Measurements from ENCODE around the gene DGKB. TPM values are rescaled to one million over a fixed set of nuclear protein-coding genes. Genes with fewer than 3 reads are reported as not detected.

DGKB gene
- polyA plus RNA-seq, 1 donor from 2014 or later: not detected

GRCh38 chr7:14891289-14891688 is 11.3 kb downstream of the DGKB start:
- Mint-ChIP-seq H3K4me3 (no peak overlapping the region), H3K27me3 (no peaks in the 10 kb centered on the region), H3K36me3 (no peaks in the 10 kb centered on the region), H3K9me3 (peaks cover 1 to 4% (median 2%) of the 10 kb centered on the region in 3 donors), H3K27ac (peak overlapping the region in 1 of 3 donors; percentile 20), H3K4me1 (no peaks in the 10 kb centered on the region)

GRCh38 chr7:14888962-14889361 is 13.6 kb downstream of the DGKB start:
- Mint-ChIP-seq H3K4me1 (no peaks in the 10 kb centered on the region), H3K4me3 (no peak overlapping the region), H3K36me3 (no peaks in the 10 kb centered on the region), H3K27me3 (no peaks in the 10 kb centered on the region), H3K27ac (no peak overlapping the region), H3K9me3 (peaks cover 0 to 4% (median 1%) of the 10 kb centered on the region in 3 donors)

- Mint-ChIP-seq H3K27ac (no peak overlapping the region), H3K4me1 (no peaks in the 10 kb centered on the region), H3K9me3 (no peaks in the 10 kb centered on the region), H3K27me3 (no peaks in the 10 kb centered on the region), H3K4me3 (no peak overlapping the region), H3K36me3 (no peaks in the 10 kb centered on the region)
Measured at GRCh38 chr7:14886533-14886932, 16.0 kb downstream of the DGKB start.

GRCh38 chr7:14875941-14876587 is 26.5 kb downstream of the DGKB start:
- Mint-ChIP-seq H3K27ac (no peak overlapping the region), H3K4me1 (no peaks in the 10 kb centered on the region), H3K36me3 (no peaks in the 10 kb centered on the region), H3K4me3 (no peak overlapping the region), H3K27me3 (no peaks in the 10 kb centered on the region), H3K9me3 (no peaks in the 10 kb centered on the region)

GRCh38 chr7:14871880-14872279 is 30.7 kb downstream of the DGKB start:
- Mint-ChIP-seq H3K9me3 (peaks cover 0 to 4% (median 0%) of the 10 kb centered on the region in 3 donors), H3K4me3 (no peak overlapping the region), H3K27me3 (no peaks in the 10 kb centered on the region), H3K4me1 (no peaks in the 10 kb centered on the region), H3K27ac (no peak overlapping the region), H3K36me3 (no peaks in the 10 kb centered on the region)

GRCh38 chr7:14870394-14870793 is 32.2 kb downstream of the DGKB start:
- H3K27me3 Mint-ChIP-seq: no peaks in the 10 kb centered on the region
- no peak overlapping the region for H3K4me3 Mint-ChIP-seq
- H3K4me1 Mint-ChIP-seq: no peaks in the 10 kb centered on the region
- peaks cover 3 to 7% (median 4%) of the 10 kb centered on the region in 3 donors for H3K9me3 Mint-ChIP-seq
- no peak overlapping the region for H3K27ac Mint-ChIP-seq
- no peaks in the 10 kb centered on the region for H3K36me3 Mint-ChIP-seq

- Mint-ChIP-seq H3K36me3 (no peaks in the 10 kb centered on the region), H3K27ac (no peak overlapping the region), H3K4me1 (no peaks in the 10 kb centered on the region), H3K9me3 (peaks cover 4 to 8% (median 4%) of the 10 kb centered on the region in 3 donors), H3K27me3 (no peaks in the 10 kb centered on the region), H3K4me3 (no peak overlapping the region)
Measured at GRCh38 chr7:14868937-14869336, 33.6 kb downstream of the DGKB start.

- Mint-ChIP-seq H3K9me3 (peaks cover 1 to 14% (median 2%) of the 10 kb centered on the region in 3 donors), H3K36me3 (no peaks in the 10 kb centered on the region), H3K27ac (no peak overlapping the region), H3K4me3 (no peak overlapping the region), H3K27me3 (no peaks in the 10 kb centered on the region), H3K4me1 (no peaks in the 10 kb centered on the region)
Measured at GRCh38 chr7:14861456-14861855, 41.1 kb downstream of the DGKB start.

- H3K27me3 Mint-ChIP-seq: no peaks in the 10 kb centered on the region
- no peaks in the 10 kb centered on the region for H3K4me1 Mint-ChIP-seq
- no peaks in the 10 kb centered on the region for H3K36me3 Mint-ChIP-seq
- H3K27ac Mint-ChIP-seq: no peak overlapping the region
- H3K4me3 Mint-ChIP-seq: no peak overlapping the region
- peaks cover 0 to 6% (median 1%) of the 10 kb centered on the region in 3 donors for H3K9me3 Mint-ChIP-seq
Measured at GRCh38 chr7:14859267-14859666, 43.3 kb downstream of the DGKB start.

GRCh38 chr7:14858866-14859265 is 43.7 kb downstream of the DGKB start:
- no peaks in the 10 kb centered on the region for H3K36me3 Mint-ChIP-seq
- no peaks in the 10 kb centered on the region for H3K4me1 Mint-ChIP-seq
- H3K27me3 Mint-ChIP-seq: no peaks in the 10 kb centered on the region
- no peak overlapping the region for H3K27ac Mint-ChIP-seq
- peaks cover 0 to 6% (median 1%) of the 10 kb centered on the region in 3 donors for H3K9me3 Mint-ChIP-seq
- H3K4me3 Mint-ChIP-seq: no peak overlapping the region

GRCh38 chr7:14858410-14858809 is 44.1 kb downstream of the DGKB start:
- Mint-ChIP-seq H3K9me3 (peaks cover 0 to 6% (median 1%) of the 10 kb centered on the region in 3 donors), H3K27me3 (no peaks in the 10 kb centered on the region), H3K27ac (no peak overlapping the region), H3K4me3 (no peak overlapping the region), H3K4me1 (no peaks in the 10 kb centered on the region), H3K36me3 (no peaks in the 10 kb centered on the region)

GRCh38 chr7:14855033-14855794 is 47.3 kb downstream of the DGKB start:
- no peaks in the 10 kb centered on the region for H3K27me3 Mint-ChIP-seq
- H3K4me1 Mint-ChIP-seq: no peaks in the 10 kb centered on the region
- H3K36me3 Mint-ChIP-seq: no peaks in the 10 kb centered on the region
- peaks cover 0 to 1% (median 0%) of the 10 kb centered on the region in 3 donors for H3K9me3 Mint-ChIP-seq
- H3K27ac Mint-ChIP-seq: no peak overlapping the region
- H3K4me3 Mint-ChIP-seq: no peak overlapping the region

GRCh38 chr7:14854471-14854870 is 48.1 kb downstream of the DGKB start:
- H3K4me3 Mint-ChIP-seq: no peak overlapping the region
- no peaks in the 10 kb centered on the region for H3K36me3 Mint-ChIP-seq
- H3K27me3 Mint-ChIP-seq: no peaks in the 10 kb centered on the region
- H3K27ac Mint-ChIP-seq: no peak overlapping the region
- H3K4me1 Mint-ChIP-seq: no peaks in the 10 kb centered on the region
- H3K9me3 Mint-ChIP-seq: peaks cover 0 to 3% (median 0%) of the 10 kb centered on the region in 3 donors

GRCh38 chr7:14851610-14852009 is 50.9 kb downstream of the DGKB start:
- no peaks in the 10 kb centered on the region for H3K36me3 Mint-ChIP-seq
- H3K27ac Mint-ChIP-seq: no peak overlapping the region
- H3K27me3 Mint-ChIP-seq: no peaks in the 10 kb centered on the region
- no peaks in the 10 kb centered on the region for H3K4me1 Mint-ChIP-seq
- H3K4me3 Mint-ChIP-seq: no peak overlapping the region
- H3K9me3 Mint-ChIP-seq: peaks cover 0 to 4% (median 0%) of the 10 kb centered on the region in 3 donors

- Mint-ChIP-seq H3K27ac (no peak overlapping the region), H3K9me3 (peaks cover 0 to 12% (median 0%) of the 10 kb centered on the region in 3 donors), H3K4me1 (no peaks in the 10 kb centered on the region), H3K36me3 (no peaks in the 10 kb centered on the region), H3K4me3 (no peak overlapping the region), H3K27me3 (no peaks in the 10 kb centered on the region)
Measured at GRCh38 chr7:14850039-14850438, 52.5 kb downstream of the DGKB start.

GRCh38 chr7:14846405-14846804 is 56.1 kb downstream of the DGKB start:
- no peak overlapping the region for H3K4me3 Mint-ChIP-seq
- no peaks in the 10 kb centered on the region for H3K4me1 Mint-ChIP-seq
- H3K36me3 Mint-ChIP-seq: no peaks in the 10 kb centered on the region
- no peaks in the 10 kb centered on the region for H3K27me3 Mint-ChIP-seq
- peaks cover 0 to 12% (median 2%) of the 10 kb centered on the region in 3 donors for H3K9me3 Mint-ChIP-seq
- H3K27ac Mint-ChIP-seq: no peak overlapping the region
